Liver (tissue), 9 donors: Measurements from ENCODE around the gene YTHDF1. TPM values are rescaled to one million over a fixed set of nuclear protein-coding genes. Genes with fewer than 3 reads are reported as not detected.

Experiments used
- DNase-seq: peaks from one replicate; pipeline ENCODE4 v3.0.0-alpha.2; 2017; ENCODE audit warnings: low spot score
- H3K27ac ChIP-seq, 2 donors: one replicate each; pipeline ENCODE4 v1.7.0; 2013; ENCODE audit warnings: inconsistent platforms in 2 of 2, low read length in 2 of 2, control low read depth in 1 of 2, low read depth in 1 of 2, mild to moderate bottlenecking in 1 of 2
- H3K27me3 ChIP-seq, 4 donors: one replicate each; pipeline versions ENCODE4 v1.6.1 to v1.7.0; 2013; ENCODE audit warnings: low read length in 3 of 4, inconsistent platforms in 1 of 4, mild to moderate bottlenecking in 1 of 4, moderate library complexity in 1 of 4; ENCODE audit not compliant: control insufficient read depth in 4 of 4, insufficient read depth in 4 of 4
- H3K36me3 ChIP-seq, 4 donors: one replicate each; pipeline versions ENCODE4 v1.6.1 to v1.7.0; 2013; ENCODE audit warnings: low read length in 3 of 4, mild to moderate bottlenecking in 3 of 4, low read depth in 1 of 4, moderate library complexity in 1 of 4; ENCODE audit not compliant: control insufficient read depth in 4 of 4, insufficient read depth in 3 of 4
- H3K4me1 ChIP-seq, 4 donors: one replicate each; pipeline versions ENCODE4 v1.6.1 to v1.7.0; 2013; ENCODE audit warnings: low read length in 3 of 4, mild to moderate bottlenecking in 3 of 4, moderate library complexity in 1 of 4; ENCODE audit not compliant: control insufficient read depth in 4 of 4, insufficient read depth in 4 of 4
- H3K4me3 ChIP-seq, 3 donors: one replicate each; pipeline versions ENCODE4 v1.6.1 to v1.7.0; 2013; ENCODE audit warnings: low read length in 3 of 3, control low read depth in 1 of 3, low read depth in 1 of 3, mild to moderate bottlenecking in 1 of 3
- H3K9ac ChIP-seq, 2 donors: one replicate each; pipeline ENCODE4 v1.7.0; 2013; ENCODE audit warnings: low read length in 2 of 2, mild to moderate bottlenecking in 2 of 2, moderate library complexity in 2 of 2, control low read depth in 1 of 2, low read depth in 1 of 2
- H3K9me3 ChIP-seq, 4 donors: one replicate each; pipeline versions ENCODE4 v1.6.1 to v1.7.0; 2013; ENCODE audit warnings: low read length in 3 of 4; ENCODE audit not compliant: control insufficient read depth in 4 of 4
- EGR1 ChIP-seq, 2 donors: IDR thresholded peaks; 2 replicates each; pipeline ENCODE4 v1.6.1; 2016 to 2018; ENCODE audit warnings: antibody characterized with exemption in 2 of 2, low read depth in 2 of 2
- FOXA1 ChIP-seq: IDR thresholded peaks from 2 replicates; pipeline ENCODE4 v1.6.1; 2016; ENCODE audit warnings: antibody characterized with exemption
- FOXA2 ChIP-seq: IDR thresholded peaks from 2 replicates; pipeline ENCODE4 v1.6.1; 2016; ENCODE audit warnings: antibody characterized with exemption
- GABPA ChIP-seq, 2 donors: IDR thresholded peaks in 1 of 2; conservative IDR thresholded peaks in 1 of 2; 2 replicates each; pipeline ENCODE4 v1.6.1; 2016; ENCODE audit warnings: antibody characterized with exemption in 2 of 2, mild to moderate bottlenecking in 1 of 2, moderate library complexity in 1 of 2
- HNF4A ChIP-seq, 2 donors: conservative IDR thresholded peaks; 2 replicates each; pipeline ENCODE4 v1.6.1; 2016; ENCODE audit warnings: antibody characterized with exemption in 2 of 2, mild to moderate bottlenecking in 2 of 2
- HNF4G ChIP-seq: IDR thresholded peaks from 2 replicates; pipeline ENCODE4 v1.6.1; 2016; ENCODE audit warnings: antibody characterized with exemption
- JUND ChIP-seq, 2 donors: IDR thresholded peaks; 2 replicates each; pipeline ENCODE4 v1.6.1; 2016; ENCODE audit warnings: antibody characterized with exemption in 2 of 2
- MAX ChIP-seq: IDR thresholded peaks from 2 replicates; pipeline ENCODE4 v1.6.1; 2016; ENCODE audit warnings: antibody characterized with exemption
- NR2F2 ChIP-seq: IDR thresholded peaks from 2 replicates; pipeline ENCODE4 v1.6.1; 2016; ENCODE audit warnings: antibody characterized with exemption
- REST ChIP-seq: IDR thresholded peaks from 2 replicates; pipeline ENCODE4 v1.6.1; 2016; ENCODE audit warnings: antibody characterized with exemption, mild to moderate bottlenecking
- RXRA ChIP-seq, 2 donors: IDR thresholded peaks; 2 replicates each; pipeline ENCODE4 v1.6.1; 2017 to 2018; ENCODE audit warnings: antibody characterized with exemption in 2 of 2, mild to moderate bottlenecking in 1 of 2
- SP1 ChIP-seq: IDR thresholded peaks from 2 replicates; pipeline ENCODE4 v1.6.1; 2018; ENCODE audit warnings: antibody characterized with exemption, mild to moderate bottlenecking
- TAF1 ChIP-seq: conservative IDR thresholded peaks from 2 replicates; pipeline ENCODE4 v1.6.1; 2016; ENCODE audit warnings: antibody characterized with exemption, mild to moderate bottlenecking
- YY1 ChIP-seq: IDR thresholded peaks from 2 replicates; pipeline ENCODE4 v1.6.1; 2016; ENCODE audit warnings: antibody characterized with exemption, mild to moderate bottlenecking
- ZBTB33 ChIP-seq: IDR thresholded peaks from 2 replicates; pipeline ENCODE4 v1.6.1; 2016; ENCODE audit warnings: antibody characterized with exemption
- WGBS: extraction: QIAGEN DNeasy Blood & Tissue Kit; methylation state at CpG from one replicate; pipeline ENCODE4 v1.1.7; 2013; 5-methylcytosine and 5-hydroxymethylcytosine counted together
- polyA plus RNA-seq, 2 donors: library from polyadenylated mRNA; stranded (reverse) in 1 of 2; unstranded in 1 of 2; fragments of 200-250 nt in 1 of 2; fragments of >200 nt in 1 of 2; fragmentation: Nextera tagmentation in 1 of 2; extraction: Ambion mirVana in 1 of 2; gene quantifications; one replicate each; pipeline versions ENCODE4 v1.2.1 to v1.2.3, GENCODE V29; 2013 to 2015
- total RNA-seq, 2 donors: library from RNA; depleted of rRNA; stranded (reverse); fragments of >200 nt; gene quantifications; one replicate each; pipeline ENCODE4 v1.2.3, GENCODE V29; 2014
- donor health status: healthy.
- donor health status: healthy.
- donor health status: healthy.
- donor health status: healthy.
- donor health status: healthy.

YTHDF1 gene
- total and polyA plus RNA-seq, 4 donors, result 6.8 to 19.5 (median 14.9) TPM

GRCh38 chr20:63191400-63191799 lies 24.5 kb downstream of the YTHDF1 start:
- Histone ChIP-seq H3K9ac (no peak overlapping the region), H3K27me3 (no peaks in the 10 kb centered on the region), H3K36me3 (peaks cover 1 to 14% (median 5%) of the 10 kb centered on the region in 4 donors), H3K4me1 (no peaks in the 10 kb centered on the region), H3K4me3 (no peak overlapping the region), H3K27ac (no peak overlapping the region), H3K9me3 (no peaks in the 10 kb centered on the region)
- TF ChIP-seq HNF4G (no peak), TAF1 (no peak)
- no peak for DNase-seq
- 82% methylated on average over 14 of the region's 14 CpGs for WGBS

GRCh38 chr20:63190828-63191227 lies 25.1 kb downstream of the YTHDF1 start:
- Histone ChIP-seq H3K4me1 (no peaks in the 10 kb centered on the region), H3K27me3 (no peaks in the 10 kb centered on the region), H3K27ac (no peak overlapping the region), H3K9ac (no peak overlapping the region), H3K36me3 (peaks cover under 1 to 11% (median 5%) of the 10 kb centered on the region in 4 donors), H3K9me3 (no peaks in the 10 kb centered on the region), H3K4me3 (no peak overlapping the region)
- no peak for DNase-seq
- 91% methylated on average over 20 of the region's 20 CpGs for WGBS
- TF ChIP-seq ZBTB33 (no peak), YY1 (no peak), MAX (no peak), REST (no peak), JUND (IDR thresholded peaks at IDR 0.05) (no peak), GABPA (IDR thresholded peaks at IDR 0.05 in 1 of 2, conservative IDR thresholded peaks at IDR 0.05 in 1 of 2) (no peak), EGR1 (IDR thresholded peaks at IDR 0.05; ENCODE audit: low read depth in 2 of 2) (no peak), HNF4A (conservative IDR thresholded peaks at IDR 0.05) (no peak)

- H3K36me3 ChIP-seq, result peaks cover 0 to 3% (median under 1%) of the 10 kb centered on the region in 4 donors
- H3K9me3 ChIP-seq, result no peaks in the 10 kb centered on the region
- no peaks in the 10 kb centered on the region for H3K4me1 ChIP-seq
- WGBS, result 88% methylated on average over 17 of the region's 17 CpGs
- H3K27me3 ChIP-seq, result no peaks in the 10 kb centered on the region
- no peak overlapping the region for H3K9ac ChIP-seq
- no peak for DNase-seq
- H3K4me3 ChIP-seq, result no peak overlapping the region
- no peak overlapping the region for H3K27ac ChIP-seq
- TF ChIP-seq ZBTB33, result no peak
- TF ChIP-seq EGR1 (IDR thresholded peaks at IDR 0.05; ENCODE audit: low read depth in 2 of 2), result no peak
- TF ChIP-seq JUND (IDR thresholded peaks at IDR 0.05), result no peak
- TF ChIP-seq SP1, result no peak
- no peak for TF ChIP-seq NR2F2
- TF ChIP-seq MAX, result no peak
- TF ChIP-seq REST, result no peak
- TF ChIP-seq YY1, result no peak
- TF ChIP-seq FOXA2, result no peak
- TF ChIP-seq HNF4A (conservative IDR thresholded peaks at IDR 0.05), result no peak
- TF ChIP-seq RXRA (IDR thresholded peaks at IDR 0.05), result no peak
- TF ChIP-seq FOXA1, result no peak
Observed at GRCh38 chr20:63189846-63190559, 25.9 kb downstream of the YTHDF1 start.
